ENCODE data around the gene FBXW2. TPM values are rescaled to one million over a fixed set of nuclear protein-coding genes. Genes with fewer than 3 reads are reported as not detected.
"Not testable (repeated sequence)": the region's sequence is repeated elsewhere in the genome, so short reads cannot be mapped to it uniquely, and the experiment has no call there.

Gene FBXW2
- total and polyA plus RNA-seq, 7 experiments from 2014 or later: 31.5 to 90.3 (median 77.5) TPM

- H3K4me3 ChIP-seq (ENCODE audit: low read length); H3K4me1 ChIP-seq (ENCODE audit: control insufficient read depth in 2 of 2, insufficient read depth in 2 of 2, low read length in 2 of 2); H3K27ac Mint-ChIP-seq; H3K4me1 Mint-ChIP-seq; H3K27me3 Mint-ChIP-seq; H3K36me3 ChIP-seq (ENCODE audit: control insufficient read depth in 2 of 3, insufficient read depth in 3 of 3, low read length in 3 of 3); H3K9me3 Mint-ChIP-seq; DNase-seq; ATAC-seq; H3K27me3 ChIP-seq (ENCODE audit: control insufficient read depth in 2 of 2, insufficient read depth in 2 of 2, low read length in 2 of 2); H3K9me3 ChIP-seq (ENCODE audit: control insufficient read depth in 2 of 3, low read length in 3 of 3); POLR2A ChIA-PET; H3K27ac ChIP-seq (ENCODE audit: low read depth, low read length); H3K36me3 Mint-ChIP-seq; H3K4me3 Mint-ChIP-seq: not testable (repeated sequence)
- CTCF ChIA-PET: interaction anchor here (0.6 kb wide), 3 partner anchors 214 to 344 kb away, joined by 3 to 4 read pairs (median 3); no protein-coding TSS in a partner anchor
- intact Hi-C loops (cut with micrococcal nuclease): loop anchor here in 1 of 2 donors (10.0 kb wide), 1 partner anchor 1378 kb away; no protein-coding TSS in a partner anchor
These were observed 46.9 kb downstream of the FBXW2 start for GRCh38 chr9:120746366-120746765.

- POLR2A ChIA-PET: no interaction called here
- intact Hi-C loops (cut with micrococcal nuclease): loop anchor here in 1 of 2 donors (10.0 kb wide), 1 partner anchor 1380 kb away; no protein-coding TSS in a partner anchor
- H3K27me3 ChIP-seq (ENCODE audit: control insufficient read depth in 2 of 2, insufficient read depth in 2 of 2, low read length in 2 of 2): no peaks in the 10 kb centered on the region
- H3K9me3 ChIP-seq (ENCODE audit: control insufficient read depth in 2 of 3, low read length in 3 of 3): no peaks in the 10 kb centered on the region
- no peaks in the 10 kb centered on the region for H3K4me1 ChIP-seq (ENCODE audit: control insufficient read depth in 2 of 2, insufficient read depth in 2 of 2, low read length in 2 of 2)
- no peaks in the 10 kb centered on the region for H3K9me3 Mint-ChIP-seq
- no peak overlapping the region for H3K27ac ChIP-seq (ENCODE audit: low read depth, low read length)
- CTCF ChIA-PET: no interaction called here
- no peak overlapping the region for H3K4me3 ChIP-seq (ENCODE audit: low read length)
- peaks cover 0 to 4% (median 0%) of the 10 kb centered on the region in 7 donors for H3K4me1 Mint-ChIP-seq
- no peak overlapping the region for H3K4me3 Mint-ChIP-seq
- no peaks in the 10 kb centered on the region for H3K36me3 ChIP-seq (ENCODE audit: control insufficient read depth in 2 of 3, insufficient read depth in 3 of 3, low read length in 3 of 3)
- peaks cover 0 to 7% (median 0%) of the 10 kb centered on the region in 5 donors for H3K36me3 Mint-ChIP-seq
- DNase-seq (no peak), ATAC-seq (no peak)
- H3K27ac Mint-ChIP-seq: no peak overlapping the region
- no peaks in the 10 kb centered on the region for H3K27me3 Mint-ChIP-seq
These were observed 47.9 kb downstream of the FBXW2 start for GRCh38 chr9:120745278-120745677.

- no peaks in the 10 kb centered on the region for H3K9me3 Mint-ChIP-seq
- intact Hi-C loops (cut with micrococcal nuclease): loop anchor here (1.0 to 10.0 kb wide), 4 partner anchors 122 to 1382 kb away; no protein-coding TSS in a partner anchor
- ChIA-PET CTCF (no interaction called here), POLR2A (no interaction called here)
- no peak overlapping the region for H3K4me3 ChIP-seq (ENCODE audit: low read length)
- no peaks in the 10 kb centered on the region for H3K27me3 Mint-ChIP-seq
- H3K4me1 ChIP-seq (ENCODE audit: control insufficient read depth in 2 of 2, insufficient read depth in 2 of 2, low read length in 2 of 2): no peaks in the 10 kb centered on the region
- H3K4me3 Mint-ChIP-seq: no peak overlapping the region
- no peak overlapping the region for H3K27ac ChIP-seq (ENCODE audit: low read depth, low read length)
- H3K4me1 Mint-ChIP-seq: peaks cover 0 to 4% (median 0%) of the 10 kb centered on the region in 7 donors
- DNase-seq: peak in 5 of 9 donors; percentile 5 to 30 (median 13)
- H3K27ac Mint-ChIP-seq: no peak overlapping the region
- no peaks in the 10 kb centered on the region for H3K9me3 ChIP-seq (ENCODE audit: control insufficient read depth in 2 of 3, low read length in 3 of 3)
- no peaks in the 10 kb centered on the region for H3K36me3 ChIP-seq (ENCODE audit: control insufficient read depth in 2 of 3, insufficient read depth in 3 of 3, low read length in 3 of 3)
- peak; percentile 78 for ATAC-seq
- no peaks in the 10 kb centered on the region for H3K27me3 ChIP-seq (ENCODE audit: control insufficient read depth in 2 of 2, insufficient read depth in 2 of 2, low read length in 2 of 2)
- H3K36me3 Mint-ChIP-seq: peaks cover 0 to 7% (median 0%) of the 10 kb centered on the region in 5 donors
These were observed 50.2 kb downstream of the FBXW2 start for GRCh38 chr9:120742951-120743416.

DNA sequence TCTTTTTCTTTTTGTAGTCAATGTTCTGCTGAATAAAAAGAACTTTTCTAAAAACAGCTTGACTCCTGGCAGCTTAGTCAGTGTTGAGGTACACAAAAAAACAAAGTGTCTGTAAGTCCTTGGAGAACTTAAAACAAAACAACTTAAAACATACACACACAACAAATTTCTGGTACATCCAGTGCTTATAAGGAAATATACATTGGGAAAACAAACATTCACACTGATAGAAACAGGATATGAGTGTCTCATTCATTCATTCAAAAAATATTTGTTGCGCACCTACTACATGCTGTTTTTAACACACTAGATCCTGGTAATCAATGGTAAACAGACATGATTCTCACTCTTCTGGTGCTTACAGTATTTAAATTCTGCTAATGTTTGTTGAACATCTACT lies 51.5 kb downstream of the FBXW2 start:
- Mint-ChIP-seq H3K27ac (no peak overlapping the region), H3K4me1 (no peaks in the 10 kb centered on the region), H3K36me3 (peaks cover 0 to 6% (median 0%) of the 10 kb centered on the region in 5 donors), H3K27me3 (no peaks in the 10 kb centered on the region), H3K9me3 (no peaks in the 10 kb centered on the region), H3K4me3 (no peak overlapping the region)
- CTCF ChIA-PET: no interaction called here
- DNase-seq (no peak), ATAC-seq (no peak)
- POLR2A ChIA-PET: no interaction called here
- no peaks in the 10 kb centered on the region for H3K9me3 ChIP-seq (ENCODE audit: control insufficient read depth in 2 of 3, low read length in 3 of 3)
- H3K4me1 ChIP-seq (ENCODE audit: control insufficient read depth in 2 of 2, insufficient read depth in 2 of 2, low read length in 2 of 2): no peaks in the 10 kb centered on the region
- no peak overlapping the region for H3K27ac ChIP-seq (ENCODE audit: low read depth, low read length)
- H3K27me3 ChIP-seq (ENCODE audit: control insufficient read depth in 2 of 2, insufficient read depth in 2 of 2, low read length in 2 of 2): no peaks in the 10 kb centered on the region
- no peaks in the 10 kb centered on the region for H3K36me3 ChIP-seq (ENCODE audit: control insufficient read depth in 2 of 3, insufficient read depth in 3 of 3, low read length in 3 of 3)
- intact Hi-C loops (cut with micrococcal nuclease): loop anchor here (2.0 to 10.0 kb wide), 3 partner anchors 121 to 1383 kb away; no protein-coding TSS in a partner anchor
- no peak overlapping the region for H3K4me3 ChIP-seq (ENCODE audit: low read length)

DNA sequence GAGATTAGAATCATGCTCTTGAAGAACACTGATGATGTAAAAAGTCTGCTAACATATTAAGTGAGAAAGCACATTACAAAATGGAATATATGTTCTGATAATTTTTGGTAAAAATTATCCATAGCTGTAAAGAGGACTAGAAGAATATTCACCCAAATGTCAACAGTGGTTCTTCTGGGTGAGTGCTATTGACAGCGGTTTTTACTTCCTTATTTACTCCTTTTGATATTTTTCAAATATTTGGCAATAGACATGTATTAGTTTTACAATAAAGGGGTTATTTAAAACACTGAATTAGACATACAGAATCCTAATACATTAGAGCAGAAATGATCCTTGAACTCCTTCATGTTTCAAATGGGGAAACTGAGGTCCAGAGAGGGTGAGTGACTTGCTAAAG lies 52.0 kb downstream of the FBXW2 start:
- DNase-seq (no peak), ATAC-seq (no peak)
- no peak overlapping the region for H3K4me3 Mint-ChIP-seq
- Histone ChIP-seq H3K4me1 (ENCODE audit: control insufficient read depth in 2 of 2, insufficient read depth in 2 of 2, low read length in 2 of 2) (no peaks in the 10 kb centered on the region), H3K4me3 (ENCODE audit: low read length) (no peak overlapping the region), H3K9me3 (ENCODE audit: control insufficient read depth in 2 of 3, low read length in 3 of 3) (no peaks in the 10 kb centered on the region), H3K27ac (ENCODE audit: low read depth, low read length) (no peak overlapping the region), H3K27me3 (ENCODE audit: control insufficient read depth in 2 of 2, insufficient read depth in 2 of 2, low read length in 2 of 2) (no peaks in the 10 kb centered on the region), H3K36me3 (ENCODE audit: control insufficient read depth in 2 of 3, insufficient read depth in 3 of 3, low read length in 3 of 3) (no peaks in the 10 kb centered on the region)
- H3K9me3 Mint-ChIP-seq: no peaks in the 10 kb centered on the region
- H3K27me3 Mint-ChIP-seq: no peaks in the 10 kb centered on the region
- ChIA-PET POLR2A (no interaction called here), CTCF (no interaction called here)
- peaks cover 0 to 6% (median 0%) of the 10 kb centered on the region in 5 donors for H3K36me3 Mint-ChIP-seq
- intact Hi-C loops (cut with micrococcal nuclease): loop anchor here (5.0 to 10.0 kb wide), 2 partner anchors 241 to 1384 kb away; no protein-coding TSS in a partner anchor
- no peaks in the 10 kb centered on the region for H3K4me1 Mint-ChIP-seq
- no peak overlapping the region for H3K27ac Mint-ChIP-seq

DNA sequence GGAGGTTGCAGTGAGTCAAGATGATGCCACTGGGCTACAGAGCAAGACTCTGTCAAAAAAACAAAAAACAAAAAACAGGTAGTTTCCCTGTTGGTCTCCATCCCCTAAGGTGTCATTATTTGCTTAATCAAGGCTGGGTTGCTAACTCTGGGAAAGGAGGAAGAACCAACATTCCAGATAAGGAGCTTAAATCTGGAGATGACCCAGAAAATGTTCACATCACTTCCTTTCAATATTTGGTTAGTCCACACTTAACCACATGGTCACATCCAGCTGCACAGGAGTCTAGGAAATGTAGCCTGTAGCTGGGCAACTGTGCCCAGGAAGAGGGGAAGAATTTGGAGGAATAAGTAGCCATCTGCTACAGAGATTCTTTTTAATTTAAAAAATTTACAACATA lies 53.1 kb downstream of the FBXW2 start:
- ATAC-seq (no peak), DNase-seq (no peak)
- no peaks in the 10 kb centered on the region for H3K27me3 Mint-ChIP-seq
- peaks cover 0 to 2% (median 0%) of the 10 kb centered on the region in 7 donors for H3K4me1 Mint-ChIP-seq
- Histone ChIP-seq H3K36me3 (ENCODE audit: control insufficient read depth in 2 of 3, insufficient read depth in 3 of 3, low read length in 3 of 3) (no peaks in the 10 kb centered on the region), H3K4me3 (ENCODE audit: low read length) (no peak overlapping the region), H3K4me1 (ENCODE audit: control insufficient read depth in 2 of 2, insufficient read depth in 2 of 2, low read length in 2 of 2) (no peaks in the 10 kb centered on the region), H3K9me3 (ENCODE audit: control insufficient read depth in 2 of 3, low read length in 3 of 3) (no peaks in the 10 kb centered on the region), H3K27ac (ENCODE audit: low read depth, low read length) (no peak overlapping the region), H3K27me3 (ENCODE audit: control insufficient read depth in 2 of 2, insufficient read depth in 2 of 2, low read length in 2 of 2) (no peaks in the 10 kb centered on the region)
- peaks cover 0 to 3% (median 0%) of the 10 kb centered on the region in 5 donors for H3K36me3 Mint-ChIP-seq
- intact Hi-C loops (cut with micrococcal nuclease): loop anchor here (5.0 to 10.0 kb wide), 2 partner anchors 242 to 1385 kb away; no protein-coding TSS in a partner anchor
- no peak overlapping the region for H3K4me3 Mint-ChIP-seq
- no peaks in the 10 kb centered on the region for H3K9me3 Mint-ChIP-seq
- CTCF ChIA-PET: interaction anchor here (0.6 kb wide), 2 partner anchors 11 to 322 kb away, joined by 3 to 4 read pairs; no protein-coding TSS in a partner anchor
- no peak overlapping the region for H3K27ac Mint-ChIP-seq
- POLR2A ChIA-PET: interaction anchor here (0.5 kb wide), 1 partner anchor 150 kb away, joined by 3 read pairs; no protein-coding TSS in a partner anchor
